Sigmoid colon (tissue), 7 donors: ENCODE data around the gene SPOCK1. TPM values are rescaled to one million over a fixed set of nuclear protein-coding genes. Genes with fewer than 3 reads are reported as not detected.

Source experiments
- DNase-seq: peaks from one replicate; pipeline ENCODE4 v3.0.0-alpha.2; 2019
- H3K27ac ChIP-seq, 4 donors: fragments of 200-600 bp; sonication (generic); one replicate each; pipeline ENCODE4 v1.5.1; 2016 to 2019; ENCODE audit warnings: mild to moderate bottlenecking in 1 of 4
- H3K27me3 ChIP-seq, 3 donors: fragments of 200-600 bp; sonication (generic); one replicate each; pipeline ENCODE4 v1.5.1; 2019; ENCODE audit warnings: mild to moderate bottlenecking in 1 of 3
- H3K36me3 ChIP-seq, 4 donors: fragments of 200-600 bp; sonication (generic); one replicate each; pipeline ENCODE4 v1.5.1; 2016 to 2019
- H3K4me1 ChIP-seq, 4 donors: fragments of 200-600 bp; sonication (generic); one replicate each; pipeline ENCODE4 v1.5.1; 2017 to 2019
- H3K4me3 ChIP-seq, 4 donors: fragments of 200-600 bp; sonication (generic); one replicate each; pipeline ENCODE4 v1.5.1; 2017 to 2019; ENCODE audit warnings: mild to moderate bottlenecking in 2 of 4, moderate library complexity in 1 of 4
- H3K9me3 ChIP-seq, 4 donors: fragments of 200-600 bp in 3 of 4; sonication (generic) in 3 of 4; one replicate each; pipeline versions ENCODE4 v1.5.1 to v1.6.1; 2013 to 2019
- CTCF ChIP-seq, 4 experiments: fragments of 450-650 bp in 3 of 4; fragments of 200-600 bp in 1 of 4; IDR thresholded peaks; one replicate each; pipeline ENCODE4 v1.5.1; 2016 to 2019; ENCODE audit warnings: antibody characterized with exemption in 4 of 4, mild to moderate bottlenecking in 3 of 4, moderate library complexity in 2 of 4
- EP300 ChIP-seq, 4 donors: sonication (generic); formaldehyde crosslinking; IDR thresholded peaks; one replicate each; pipeline ENCODE4 v1.6.1; 2017; ENCODE audit warnings: antibody characterized with exemption in 4 of 4
- POLR2A ChIP-seq, 2 donors: fragments of 450-650 bp; IDR thresholded peaks; one replicate each; pipeline ENCODE4 v1.6.1; 2016; ENCODE audit warnings: antibody characterized with exemption in 2 of 2, mild to moderate bottlenecking in 2 of 2, moderate library complexity in 2 of 2
- POLR2AphosphoS5 ChIP-seq, 4 donors: sonication (generic); formaldehyde crosslinking; IDR thresholded peaks; one replicate each; pipeline ENCODE4 v1.6.1; 2017; ENCODE audit warnings: antibody characterized with exemption in 4 of 4
- WGBS, 2 donors: extraction: QIAGEN DNeasy Blood & Tissue Kit; methylation state at CpG; one replicate each; pipeline ENCODE4 v1.1.7; 2013; 5-methylcytosine and 5-hydroxymethylcytosine counted together
- intact Hi-C: fragments of 100-400 bp; cut with DNase I; formaldehyde crosslinking; loops from one replicate; pipeline ENCODE4 v1.15.1; 2023
- polyA plus RNA-seq, 3 donors: library from polyadenylated mRNA; stranded (reverse); fragments of 200-250 nt; gene quantifications; one replicate each; pipeline ENCODE4 v1.2.3, GENCODE V29; 2013
- total RNA-seq, 4 donors: library from RNA; depleted of rRNA; stranded (reverse); fragments of >200 nt; gene quantifications; one replicate each; pipeline ENCODE4 v1.1.0, GENCODE V29; 2016
- donor health status: healthy with polysubstance abuse.
- donor health status: Bipolar disorder and iron deficiency.
- donor health status: healthy.

Gene SPOCK1
- total and polyA plus RNA-seq, 7 donors, result 2.4 to 104 (median 33.4) TPM

- DNase-seq, result no peak
- Histone ChIP-seq H3K9me3 (no peaks in the 10 kb centered on the region), H3K27ac (peak overlapping the region in 1 of 4 donors; percentile 60), H3K36me3 (no peaks in the 10 kb centered on the region), H3K27me3 (no peaks in the 10 kb centered on the region), H3K4me1 (peaks cover 0 to 21% (median 14%) of the 10 kb centered on the region in 4 donors), H3K4me3 (peak overlapping the region; percentile 56 to 74 (median 64))
- TF ChIP-seq POLR2AphosphoS5 (IDR thresholded peaks at IDR 0.05) (no peak), POLR2A (IDR thresholded peaks at IDR 0.05) (no peak), EP300 (IDR thresholded peaks at IDR 0.05) (no peak), CTCF (IDR thresholded peaks at IDR 0.05) (no peak)
- intact Hi-C loops, result loop anchor here (1.0 to 2.0 kb wide), 2 partner anchors 152 to 695 kb away; no protein-coding TSS in a partner anchor
- 45 to 58% methylated on average over 22 of the region's 22 CpGs for WGBS, 2 donors
Measured at GRCh38 chr5:137497396-137498290, 1.5 kb downstream of the SPOCK1 start.

GRCh38 chr5:137496919-137497318 lies 2.2 kb downstream of the SPOCK1 start:
- H3K9me3 ChIP-seq, result no peaks in the 10 kb centered on the region
- no peak for DNase-seq
- H3K36me3 ChIP-seq, result no peaks in the 10 kb centered on the region
- no peaks in the 10 kb centered on the region for H3K27me3 ChIP-seq
- intact Hi-C loops, result no loop called here
- peak overlapping the region in 1 of 4 donors; percentile 74 for H3K4me3 ChIP-seq
- TF ChIP-seq POLR2AphosphoS5 (IDR thresholded peaks at IDR 0.05), result no peak
- no peak for TF ChIP-seq CTCF (IDR thresholded peaks at IDR 0.05)
- no peak for TF ChIP-seq POLR2A (IDR thresholded peaks at IDR 0.05)
- no peak for TF ChIP-seq EP300 (IDR thresholded peaks at IDR 0.05)
- 79 to 91% methylated on average over 1 of the region's 1 CpG for WGBS, 2 donors
- H3K4me1 ChIP-seq, result peaks cover 0 to 22% (median 14%) of the 10 kb centered on the region in 4 donors
- H3K27ac ChIP-seq, result no peak overlapping the region

GRCh38 chr5:137492331-137492730 lies 6.8 kb downstream of the SPOCK1 start:
- H3K36me3 ChIP-seq, result no peaks in the 10 kb centered on the region
- H3K4me1 ChIP-seq, result peaks cover 0 to 31% (median 8%) of the 10 kb centered on the region in 4 donors
- no peaks in the 10 kb centered on the region for H3K27me3 ChIP-seq
- no peak for DNase-seq
- TF ChIP-seq CTCF (IDR thresholded peaks at IDR 0.05), result no peak
- H3K27ac ChIP-seq, result no peak overlapping the region
- no peak overlapping the region for H3K4me3 ChIP-seq
- WGBS, 2 donors, result 89 to 94% methylated on average over 1 of the region's 1 CpG
- intact Hi-C loops, result no loop called here
- H3K9me3 ChIP-seq, result no peaks in the 10 kb centered on the region

- intact Hi-C loops, result no loop called here
- 76 to 86% methylated on average over 4 of the region's 4 CpGs for WGBS, 2 donors
- Histone ChIP-seq H3K4me3 (no peak overlapping the region), H3K36me3 (no peaks in the 10 kb centered on the region), H3K9me3 (no peaks in the 10 kb centered on the region), H3K4me1 (peaks cover 0 to 20% (median 5%) of the 10 kb centered on the region in 4 donors), H3K27ac (no peak overlapping the region), H3K27me3 (no peaks in the 10 kb centered on the region)
- DNase-seq, result no peak
- TF ChIP-seq POLR2A (IDR thresholded peaks at IDR 0.05), result no peak
- no peak for TF ChIP-seq EP300 (IDR thresholded peaks at IDR 0.05)
- TF ChIP-seq POLR2AphosphoS5 (IDR thresholded peaks at IDR 0.05), result no peak
Measured at GRCh38 chr5:137491121-137491520, 8.0 kb downstream of the SPOCK1 start.

GRCh38 chr5:137490591-137490990 lies 8.5 kb downstream of the SPOCK1 start:
- DNase-seq, result no peak
- H3K36me3 ChIP-seq, result no peaks in the 10 kb centered on the region
- no peaks in the 10 kb centered on the region for H3K27me3 ChIP-seq
- no peak for TF ChIP-seq POLR2AphosphoS5 (IDR thresholded peaks at IDR 0.05)
- TF ChIP-seq POLR2A (IDR thresholded peaks at IDR 0.05), result no peak
- TF ChIP-seq EP300 (IDR thresholded peaks at IDR 0.05), result no peak
- TF ChIP-seq CTCF (IDR thresholded peaks at IDR 0.05), result no peak
- no peak overlapping the region for H3K4me3 ChIP-seq
- peaks cover 0 to 17% (median 5%) of the 10 kb centered on the region in 4 donors for H3K4me1 ChIP-seq
- no peaks in the 10 kb centered on the region for H3K9me3 ChIP-seq
- no peak overlapping the region for H3K27ac ChIP-seq
- intact Hi-C loops, result no loop called here
- WGBS, 2 donors, result 91 to 92% methylated on average over 3 of the region's 3 CpGs
